ENCODE measurements around the gene EML4.

DNA sequence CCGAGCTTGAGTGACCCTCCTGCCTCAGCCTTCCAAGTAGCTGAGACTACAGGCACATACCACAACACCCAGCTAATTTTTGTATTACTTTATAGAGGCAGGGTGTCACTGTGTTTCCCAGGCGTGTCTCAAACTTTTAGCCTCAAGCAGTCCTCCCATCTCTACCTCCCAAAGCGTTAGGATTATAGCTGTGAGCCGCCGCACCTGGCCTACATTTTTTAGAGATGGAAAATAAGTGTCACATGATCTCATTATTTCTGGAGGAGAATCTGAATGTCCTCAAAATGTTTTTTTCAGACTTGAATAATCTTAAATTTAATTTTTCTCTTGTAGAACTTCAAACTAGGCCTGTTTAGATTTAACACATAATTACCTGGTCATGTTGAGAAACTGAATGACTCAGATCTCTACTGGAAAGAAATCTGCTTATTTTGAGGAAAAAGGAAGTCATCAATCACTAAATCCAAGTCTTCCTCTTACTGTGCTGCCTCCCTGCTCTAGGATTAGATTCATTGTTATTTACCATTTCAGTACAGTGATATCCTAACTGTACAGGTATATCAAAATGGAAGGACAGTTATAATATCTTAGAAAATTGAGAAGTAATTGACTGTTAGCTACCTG lies 99.5 kb downstream of the EML4 start:
- TF ChIP-seq POLR2A (IDR thresholded peaks at IDR 0.05; ENCODE audit: low read length) (no peak), GATA1 (IDR thresholded peaks at IDR 0.05; ENCODE audit: low read depth, low read length) (no peak)
